GM18508 (cell line): ENCODE data around the gene TMEM89.

Experiments used
- ATAC-seq: cut with Tn5 transposase; IDR thresholded peaks from one replicate; pipeline ENCODE4 v1.9.1; 2021; ENCODE audit warnings: moderate number of reproducible peaks; ENCODE audit not compliant: insufficient read depth, unreplicated experiment

Gene TMEM89

DNA sequence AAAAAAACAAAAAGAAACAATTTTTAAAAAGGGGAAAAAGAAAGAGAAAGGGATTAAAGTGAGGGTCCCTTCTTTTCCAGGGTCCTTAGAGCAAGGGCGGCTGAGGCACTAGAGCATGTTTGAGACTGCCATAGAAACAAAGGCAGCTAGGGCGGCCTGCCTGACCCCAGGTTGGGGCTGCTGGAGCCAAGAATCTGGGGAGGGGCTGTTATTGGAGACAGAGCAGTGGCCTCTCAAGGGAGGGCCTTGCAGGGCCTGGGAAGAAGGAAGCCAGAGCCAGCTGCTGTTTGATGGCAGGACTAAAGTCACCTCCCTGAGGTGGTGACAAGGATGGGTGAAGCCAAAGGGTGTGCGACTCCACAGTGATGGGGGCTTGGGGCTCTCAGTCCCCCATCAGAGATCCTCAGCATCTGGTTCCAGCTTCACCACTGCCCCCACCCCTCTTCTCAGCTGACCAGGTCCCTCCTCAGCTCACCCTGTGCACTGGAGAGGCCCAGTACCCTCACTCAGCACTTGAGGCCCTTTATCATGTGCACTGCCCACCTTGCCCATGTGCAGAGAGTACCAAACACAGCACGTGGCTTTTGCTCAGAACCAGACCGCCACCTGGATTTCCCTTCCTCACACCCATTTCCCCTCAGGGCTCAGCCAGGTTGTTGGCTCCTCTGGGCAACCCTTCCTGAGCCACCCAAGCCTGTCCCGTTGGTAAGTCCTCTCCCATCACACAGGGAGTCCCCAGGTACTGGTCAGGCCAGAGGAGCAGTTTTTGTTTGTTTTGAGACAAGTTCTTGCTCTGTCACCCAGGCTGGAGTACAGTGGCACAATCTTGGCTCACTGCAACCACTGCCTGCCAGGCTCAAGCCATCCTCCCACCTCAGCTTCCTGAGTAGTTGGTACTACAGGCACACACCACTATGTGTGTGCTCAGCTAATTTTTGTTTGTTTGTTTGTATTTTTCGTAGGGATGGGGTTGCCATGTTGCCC is 1.7 kb downstream of the TMEM89 start:
- ATAC-seq = no peak

DNA sequence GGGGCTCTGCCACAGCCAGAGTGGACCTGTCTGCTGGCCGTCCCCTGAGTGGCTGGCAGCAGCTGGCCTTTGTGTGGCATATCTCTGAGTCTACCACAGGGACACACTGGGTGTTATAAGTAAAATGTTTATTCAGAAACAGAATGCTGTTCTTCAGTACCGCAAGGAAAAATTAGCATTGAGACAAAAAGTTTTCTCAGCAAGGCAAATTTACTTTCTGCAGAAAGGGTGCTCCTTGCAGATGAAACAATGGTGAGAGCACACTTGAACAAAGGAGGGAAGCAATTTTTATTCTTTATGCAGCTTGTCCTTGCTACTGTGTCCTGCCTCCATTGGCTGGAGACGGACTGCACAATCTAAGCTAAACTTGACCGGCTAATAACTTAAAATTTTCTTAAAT is 4.0 kb downstream of the TMEM89 start:
- ATAC-seq = no peak

- ATAC-seq = no peak
Measured at GRCh38 chr3:48614044-48614443, 7.5 kb downstream of the TMEM89 start.

- ATAC-seq = no peak
Measured at GRCh38 chr3:48612309-48612708, 9.3 kb downstream of the TMEM89 start.

DNA sequence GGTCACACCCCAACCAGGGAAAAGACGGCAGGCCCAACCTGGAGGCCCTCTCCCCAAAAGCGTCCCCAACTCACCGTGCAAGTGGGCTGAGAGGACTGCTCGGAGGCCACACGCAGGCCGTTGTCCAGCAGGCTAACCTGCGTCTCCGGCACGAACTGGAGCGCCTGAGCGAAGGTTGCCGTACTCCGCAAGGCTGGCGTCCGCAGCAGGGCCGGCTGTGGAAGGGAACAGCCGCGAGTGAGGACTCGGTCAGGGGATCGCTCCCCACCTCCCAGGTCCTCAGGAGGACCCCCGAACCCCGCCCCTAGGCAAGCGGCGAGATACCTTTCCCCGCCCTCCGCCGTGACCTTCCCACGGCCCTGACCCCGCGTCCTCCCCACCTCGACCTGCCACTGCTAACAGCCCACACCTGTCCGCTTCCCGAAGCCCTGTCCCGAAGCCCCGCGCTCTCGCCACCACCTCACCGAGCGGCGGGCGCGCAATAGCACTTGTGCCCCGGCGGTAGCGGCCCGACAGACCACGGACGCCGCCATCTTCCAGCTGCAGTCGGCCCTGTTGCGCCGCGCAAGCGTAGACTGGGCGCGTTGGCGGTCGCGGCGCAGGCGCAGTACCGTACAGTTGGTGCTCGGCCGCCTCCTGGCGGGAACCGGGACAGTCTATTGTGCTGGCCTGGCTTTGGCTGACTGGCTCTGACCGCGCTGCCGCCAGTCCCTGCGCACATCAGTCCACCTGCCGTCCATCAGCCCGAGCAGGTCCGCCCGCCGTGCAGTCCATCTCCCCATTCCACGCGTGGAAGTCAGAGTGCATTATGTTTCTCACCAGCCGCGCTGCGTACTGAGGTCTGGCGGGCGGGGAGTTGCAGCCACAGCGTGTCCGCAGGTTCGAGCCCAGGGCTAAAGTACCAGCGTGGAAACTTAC is 12.2 kb downstream of the TMEM89 start, which contains the start of gene UQCRC1:
Gene UQCRC1 (minus strand): TSS at position 559 of the 918 bp plus-strand sequence. CDS start 26 bp downstream, at position 533.
- peak; percentile 80 for ATAC-seq

DNA sequence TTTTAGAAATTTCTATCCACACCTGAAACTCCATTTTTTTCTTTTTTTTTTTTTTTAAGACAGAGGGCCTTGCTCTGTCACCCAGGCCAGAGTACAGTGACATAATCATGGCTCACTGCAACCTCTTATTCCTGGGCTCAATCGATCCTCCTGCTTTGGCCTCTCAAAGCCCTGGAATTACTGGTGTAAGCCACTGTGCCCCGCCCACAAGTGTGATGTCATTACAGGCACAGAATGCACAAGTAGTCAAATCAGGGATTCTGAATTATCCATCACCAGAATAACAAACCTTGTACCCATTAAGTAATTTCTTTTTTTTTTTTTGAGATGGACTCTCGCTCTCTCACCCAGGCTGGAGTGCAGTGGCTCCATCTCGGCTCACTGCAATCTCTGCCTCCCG is 14.1 kb downstream of the TMEM89 start:
- no peak for ATAC-seq

- no peak for ATAC-seq
Measured at GRCh38 chr3:48601622-48601994, 20.0 kb downstream of the TMEM89 start.

GRCh38 chr3:48600711-48601621 is 20.6 kb downstream of the TMEM89 start:
- ATAC-seq = no peak

DNA sequence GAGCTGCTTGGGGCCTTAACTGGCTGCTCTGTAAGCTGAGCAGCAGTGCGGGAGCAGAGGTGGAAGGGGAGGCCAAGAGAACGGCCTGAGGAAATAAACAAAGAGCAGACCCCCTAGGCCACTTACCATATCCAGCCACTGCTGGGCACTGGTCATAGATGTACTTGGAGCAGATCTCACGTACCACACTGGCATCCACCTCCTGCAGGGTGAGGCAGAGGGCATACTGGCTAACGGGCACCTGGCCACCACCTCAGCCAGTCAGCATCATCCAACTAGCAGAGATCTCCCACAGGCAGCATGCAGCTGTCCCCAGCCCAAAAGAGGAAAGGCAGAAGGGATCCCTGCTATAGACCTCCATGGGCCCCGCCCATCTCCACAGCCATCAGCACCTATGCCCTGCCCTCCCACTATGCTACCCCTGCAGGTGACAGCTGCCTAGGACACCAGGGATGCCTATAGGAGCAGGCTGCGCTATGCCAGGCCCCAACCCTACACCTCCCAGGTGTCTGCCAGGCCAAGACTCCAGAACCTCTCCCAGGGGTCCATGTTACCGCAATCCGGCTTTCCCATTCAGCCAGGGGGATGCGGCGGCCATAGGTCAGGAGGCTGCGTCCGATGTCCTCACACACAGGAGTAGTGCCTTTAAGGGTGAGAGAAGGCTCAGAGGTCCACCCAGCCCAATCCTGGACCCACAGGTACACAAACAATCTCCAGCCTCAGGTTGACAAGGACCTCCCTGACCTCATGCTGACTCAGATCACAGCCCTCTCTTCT is 21.9 kb downstream of the TMEM89 start:
- ATAC-seq = no peak

DNA sequence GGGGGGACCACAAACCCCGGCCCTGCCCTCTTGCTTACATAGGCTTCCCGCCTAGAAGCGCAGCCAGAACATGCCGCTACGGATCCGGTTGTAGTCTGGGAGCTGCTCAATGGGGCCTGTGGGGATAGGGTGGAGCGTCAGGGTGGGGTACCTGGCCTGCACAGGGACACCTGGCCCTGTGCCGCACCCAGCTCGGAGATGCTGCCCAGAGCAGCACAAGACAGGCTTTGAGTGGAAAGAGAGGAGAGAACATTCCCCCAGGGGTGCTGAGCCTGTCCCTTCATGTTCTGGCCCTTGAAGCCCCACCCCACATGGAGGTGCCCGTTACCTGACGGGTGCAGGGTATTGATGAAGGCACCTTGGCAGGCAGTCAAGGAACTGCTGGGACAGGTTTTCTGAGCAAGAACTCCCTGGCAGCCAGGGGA is 22.5 kb downstream of the TMEM89 start:
- no peak for ATAC-seq

- no peak for ATAC-seq
Measured at GRCh38 chr3:48598323-48599076, 23.1 kb downstream of the TMEM89 start.

DNA sequence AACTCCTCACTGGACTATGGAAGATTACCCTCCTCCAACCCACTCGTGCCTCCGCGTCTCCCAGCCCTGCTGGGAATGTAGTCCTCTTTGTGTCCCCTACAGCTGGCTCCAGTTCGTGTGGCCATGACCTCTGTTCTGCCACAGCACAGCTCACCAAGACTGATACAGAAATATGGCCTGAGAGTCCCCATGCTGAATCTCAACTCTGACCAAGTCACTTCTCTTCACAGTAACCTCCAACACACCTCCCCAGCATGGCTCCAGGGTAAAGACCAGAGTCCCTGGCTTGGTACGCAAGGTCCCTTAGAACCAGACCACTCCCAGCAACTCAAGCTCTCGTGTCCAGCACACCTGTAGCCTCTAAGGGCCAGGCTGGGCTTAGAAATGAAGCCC is 24.2 kb downstream of the TMEM89 start:
- no peak for ATAC-seq

- no peak for ATAC-seq
Measured at GRCh38 chr3:48596676-48597407, 24.7 kb downstream of the TMEM89 start.

DNA sequence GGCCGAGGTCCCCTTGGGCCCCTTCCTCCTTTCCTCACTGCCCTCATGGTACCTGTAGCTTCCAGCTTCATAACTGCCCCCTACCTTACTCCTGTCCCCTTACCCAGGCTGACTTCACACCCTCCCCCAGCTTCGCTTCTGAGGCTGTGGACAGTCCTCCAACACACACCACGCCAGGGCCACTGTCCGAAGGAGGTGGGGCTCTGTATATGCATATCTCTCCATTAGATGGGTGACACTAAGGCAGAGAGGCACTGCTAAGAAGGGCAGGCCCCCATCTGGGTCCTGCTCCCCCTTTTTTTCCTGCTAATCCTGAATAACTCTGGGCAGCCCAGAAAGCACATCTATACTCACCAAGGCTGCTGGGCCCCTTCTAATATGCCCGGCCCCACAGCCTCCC is 25.4 kb downstream of the TMEM89 start:
- ATAC-seq = no peak

DNA sequence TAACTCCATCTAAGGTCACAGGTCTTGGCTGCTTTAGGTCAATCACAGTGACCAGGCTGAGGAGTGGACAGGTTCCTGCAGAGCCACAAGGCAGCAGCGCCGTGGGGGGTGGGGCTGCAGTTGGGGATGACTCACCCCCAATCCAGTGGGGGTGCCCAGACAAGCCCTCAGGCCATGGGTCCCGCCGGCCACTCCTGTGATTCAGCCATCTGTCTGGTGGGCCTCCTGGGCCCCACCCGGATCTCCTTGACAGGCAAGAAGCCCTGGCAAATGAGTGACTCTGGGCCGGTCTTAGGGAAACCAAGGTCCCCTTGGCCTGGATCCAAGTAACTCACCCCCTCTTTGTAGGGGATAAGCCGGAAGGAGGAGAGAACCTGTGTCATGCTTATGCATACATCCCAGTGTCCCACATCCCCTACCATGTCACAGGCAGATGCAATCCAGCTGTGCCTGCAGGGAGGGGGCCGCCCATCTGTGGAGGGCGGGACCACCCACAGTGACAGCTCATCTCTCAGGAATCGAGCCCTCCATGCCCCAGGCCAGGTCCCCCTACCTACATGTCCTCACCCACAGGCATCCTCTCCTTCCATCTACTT is 25.9 kb downstream of the TMEM89 start:
- ATAC-seq = no peak

DNA sequence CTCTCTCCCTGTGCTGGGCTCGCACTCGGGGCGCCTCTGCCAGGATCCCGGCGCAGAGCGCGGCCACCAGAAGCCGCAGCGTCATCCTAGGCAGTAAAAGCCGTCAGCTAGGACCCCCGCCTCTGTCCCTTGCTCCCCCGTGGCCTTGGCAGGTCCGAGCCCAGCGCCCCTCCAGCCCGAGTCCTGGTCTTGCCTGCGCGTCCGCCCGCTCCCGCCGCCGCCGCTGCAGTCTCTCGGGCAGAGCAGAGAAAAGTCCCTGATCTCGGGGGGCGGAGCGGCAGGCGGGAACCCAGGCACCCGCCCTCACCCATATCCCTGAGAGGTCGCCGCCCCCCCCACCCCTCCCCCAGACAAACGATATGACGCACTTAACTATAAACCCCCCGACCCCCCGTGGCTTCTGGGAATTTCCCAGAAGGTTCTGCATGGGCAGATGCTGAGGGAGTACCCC is 26.5 kb downstream of the TMEM89 start, which contains the start of gene COL7A1:
Gene COL7A1 (minus strand): TSS at position 255 of the 451 bp plus-strand sequence. CDS start 170 bp downstream, at position 85.
- ATAC-seq = no peak

- no peak for ATAC-seq
Measured at GRCh38 chr3:48594417-48595049, 27.0 kb downstream of the TMEM89 start.
